Breast epithelium (tissue), 4 donors: ENCODE results near the gene STRBP. TPM values are rescaled to one million over a fixed set of nuclear protein-coding genes. Genes with fewer than 3 reads are reported as not detected.

Experiments
- DNase-seq, 2 donors: peaks; one replicate each; pipeline ENCODE4 v3.0.0-alpha.2; 2019; ENCODE audit warnings: low spot score in 2 of 2
- H3K27ac ChIP-seq, 2 donors: fragments of 200-600 bp; sonication (generic) in 1 of 2; one replicate each; pipeline ENCODE4 v1.5.1; 2016 to 2019; ENCODE audit warnings: mild to moderate bottlenecking in 1 of 2
- H3K27me3 ChIP-seq, 2 donors: fragments of 200-600 bp; sonication (generic) in 1 of 2; one replicate each; pipeline versions ENCODE4 v1.5.1 to v1.6.0; 2017 to 2019; ENCODE audit warnings: control low read depth in 1 of 2, mild to moderate bottlenecking in 1 of 2
- H3K36me3 ChIP-seq: fragments of 200-600 bp; one replicate; pipeline ENCODE4 v1.5.1; 2019
- H3K4me1 ChIP-seq, 2 donors: fragments of 200-600 bp; sonication (generic); one replicate each; pipeline ENCODE4 v1.5.1; 2016 to 2019; ENCODE audit warnings: control low read depth in 1 of 2
- H3K4me3 ChIP-seq, 3 donors: fragments of 200-600 bp; sonication (generic); 1 replicate in 2 of 3; 2 replicates in 1 of 3; pipeline ENCODE4 v1.5.1; 2016 to 2019; ENCODE audit warnings: mild to moderate bottlenecking in 3 of 3, moderate library complexity in 2 of 3
- H3K9me3 ChIP-seq, 2 donors: fragments of 200-600 bp; sonication (generic) in 1 of 2; one replicate each; pipeline ENCODE4 v1.5.1; 2016 to 2019; ENCODE audit warnings: control low read depth in 1 of 2
- CTCF ChIP-seq, 3 donors: fragments of 450-650 bp; IDR thresholded peaks; one replicate each; pipeline ENCODE4 v1.5.1; 2016 to 2017; ENCODE audit warnings: antibody characterized with exemption in 3 of 3, mild to moderate bottlenecking in 3 of 3, moderate library complexity in 3 of 3
- POLR2A ChIP-seq: fragments of 450-650 bp; IDR thresholded peaks from one replicate; pipeline ENCODE4 v1.6.1; 2016; ENCODE audit warnings: antibody characterized with exemption, mild to moderate bottlenecking, moderate library complexity
- POLR2AphosphoS5 ChIP-seq, 3 donors: sonication (generic); formaldehyde crosslinking; IDR thresholded peaks; one replicate each; pipeline ENCODE4 v1.6.1; 2017; ENCODE audit warnings: antibody characterized with exemption in 3 of 3
- intact Hi-C: fragments of 100-400 bp; cut with DNase I; formaldehyde crosslinking; loops from one replicate; pipeline ENCODE4 v1.15.1; 2023; ENCODE audit warnings: low total_unique reads
- total RNA-seq, 3 donors: library from RNA; depleted of rRNA; stranded (reverse); fragments of >200 nt; gene quantifications; one replicate each; pipeline ENCODE4 v1.1.0, GENCODE V29; 2016

Gene STRBP
- total RNA-seq, 3 donors from 2014 or later, result 8.0 to 37.0 (median 22.6) TPM

DNA sequence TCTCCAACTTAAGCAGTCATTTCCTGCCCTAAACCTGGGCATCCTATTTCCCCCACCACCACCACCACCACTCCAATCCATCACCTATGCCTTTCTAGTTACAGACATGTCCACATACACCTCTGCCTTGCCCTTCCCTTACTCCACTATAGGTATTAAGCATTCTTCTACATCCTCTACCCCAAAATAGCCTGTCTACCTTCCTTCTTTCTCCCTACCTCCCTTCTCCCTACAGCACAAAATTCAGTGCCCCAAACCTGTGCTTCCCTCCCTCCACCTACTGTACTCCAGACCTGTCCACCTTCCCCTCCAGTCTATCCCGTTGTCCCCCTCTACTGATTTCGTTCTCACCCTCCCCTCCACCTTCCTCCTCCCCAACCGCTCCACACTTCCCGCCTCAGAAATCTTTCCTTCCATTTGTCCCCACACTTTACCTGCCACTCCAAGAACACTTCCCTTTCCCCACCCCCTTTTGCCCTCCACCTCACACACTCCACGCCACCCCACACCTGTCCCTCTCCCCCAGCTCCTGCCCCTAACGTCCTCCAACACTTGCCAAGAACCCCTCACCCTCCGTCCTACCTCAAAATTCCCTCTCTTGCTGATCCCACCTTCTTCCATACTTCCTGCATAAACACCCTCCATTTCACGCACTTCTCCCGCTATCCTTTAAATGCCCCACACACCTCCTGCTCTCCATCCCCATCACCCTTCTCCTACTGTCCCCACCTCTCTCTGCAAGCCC, 1.6 kb downstream of the STRBP start:
- H3K27me3 ChIP-seq, result no peaks in the 10 kb centered on the region
- no peaks in the 10 kb centered on the region for H3K4me1 ChIP-seq
- TF ChIP-seq POLR2A (no peak), POLR2AphosphoS5 (IDR thresholded peaks at IDR 0.05) (no peak), CTCF (IDR thresholded peaks at IDR 0.05) (no peak)
- no peaks in the 10 kb centered on the region for H3K9me3 ChIP-seq
- DNase-seq, result no peak
- H3K36me3 ChIP-seq, result no peaks in the 10 kb centered on the region
- H3K27ac ChIP-seq, result no peak overlapping the region
- intact Hi-C loops, result no loop called here
- peak overlapping the region in 2 of 3 donors; percentile 78 for H3K4me3 ChIP-seq

DNA sequence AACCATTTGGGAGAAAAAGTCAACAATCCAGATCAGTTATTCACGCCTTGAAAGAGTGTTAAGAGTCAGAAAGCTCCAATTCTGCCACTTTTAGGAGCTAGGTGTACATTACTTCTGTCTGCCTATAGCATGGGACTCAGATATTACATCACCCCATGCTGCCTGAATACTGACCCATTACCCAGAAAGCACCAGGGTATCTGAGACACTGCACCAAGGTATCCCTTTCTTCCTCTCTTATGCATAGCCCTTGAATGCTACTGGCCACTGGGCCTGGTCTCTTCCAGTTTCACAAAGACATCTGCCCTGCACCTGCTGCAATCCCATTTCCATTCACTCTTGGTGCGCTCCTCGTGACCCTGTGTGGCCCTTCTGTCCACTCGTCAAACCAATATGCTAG, 2.6 kb downstream of the STRBP start:
- no peaks in the 10 kb centered on the region for H3K27me3 ChIP-seq
- H3K36me3 ChIP-seq, result no peaks in the 10 kb centered on the region
- no peak for DNase-seq

DNA sequence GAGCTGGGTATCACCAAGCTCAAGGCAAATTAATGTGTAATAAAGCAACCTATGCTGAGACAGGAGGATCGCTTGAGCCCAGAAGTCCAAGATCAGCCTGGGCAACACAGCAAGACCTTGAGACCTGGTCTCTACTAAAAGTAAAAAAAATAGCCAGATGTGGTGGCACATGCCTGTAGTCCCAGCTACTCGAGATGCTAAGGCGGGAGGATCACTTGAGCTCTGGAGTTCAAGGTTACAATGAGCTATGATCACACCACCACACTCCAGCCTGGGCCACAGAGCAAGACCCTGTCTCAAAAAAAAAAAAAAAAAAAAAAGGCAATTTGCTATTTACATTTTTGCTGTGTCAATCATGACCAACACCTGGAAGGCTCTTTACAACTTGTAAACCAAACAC, 5.2 kb downstream of the STRBP start:
- H3K4me1 ChIP-seq, result no peaks in the 10 kb centered on the region
- H3K27me3 ChIP-seq, result no peaks in the 10 kb centered on the region
- DNase-seq, result no peak
- H3K4me3 ChIP-seq, result no peak overlapping the region
- H3K36me3 ChIP-seq, result no peaks in the 10 kb centered on the region
- no peaks in the 10 kb centered on the region for H3K9me3 ChIP-seq
- H3K27ac ChIP-seq, result no peak overlapping the region
- TF ChIP-seq CTCF (IDR thresholded peaks at IDR 0.05), result no peak
- TF ChIP-seq POLR2AphosphoS5 (IDR thresholded peaks at IDR 0.05), result no peak
- no peak for TF ChIP-seq POLR2A
- intact Hi-C loops, result no loop called here

More for the DNA sequence above, 2.6 kb downstream of the STRBP start:
- no peak overlapping the region for H3K4me3 ChIP-seq
- no peaks in the 10 kb centered on the region for H3K4me1 ChIP-seq
- TF ChIP-seq POLR2AphosphoS5 (IDR thresholded peaks at IDR 0.05) (no peak), CTCF (IDR thresholded peaks at IDR 0.05) (no peak), POLR2A (no peak)
- H3K27ac ChIP-seq, result no peak overlapping the region
- H3K9me3 ChIP-seq, result no peaks in the 10 kb centered on the region
- intact Hi-C loops, result no loop called here

- no peak overlapping the region for H3K4me3 ChIP-seq
- H3K27me3 ChIP-seq, result no peaks in the 10 kb centered on the region
- TF ChIP-seq POLR2A (no peak), CTCF (IDR thresholded peaks at IDR 0.05) (no peak), POLR2AphosphoS5 (IDR thresholded peaks at IDR 0.05) (no peak)
- no peaks in the 10 kb centered on the region for H3K4me1 ChIP-seq
- H3K9me3 ChIP-seq, result no peaks in the 10 kb centered on the region
- no peak for DNase-seq
- intact Hi-C loops, result no loop called here
- H3K27ac ChIP-seq, result no peak overlapping the region
- H3K36me3 ChIP-seq, result no peaks in the 10 kb centered on the region
Observed at GRCh38 chr9:123262338-123262737, 6.0 kb downstream of the STRBP start.

DNA sequence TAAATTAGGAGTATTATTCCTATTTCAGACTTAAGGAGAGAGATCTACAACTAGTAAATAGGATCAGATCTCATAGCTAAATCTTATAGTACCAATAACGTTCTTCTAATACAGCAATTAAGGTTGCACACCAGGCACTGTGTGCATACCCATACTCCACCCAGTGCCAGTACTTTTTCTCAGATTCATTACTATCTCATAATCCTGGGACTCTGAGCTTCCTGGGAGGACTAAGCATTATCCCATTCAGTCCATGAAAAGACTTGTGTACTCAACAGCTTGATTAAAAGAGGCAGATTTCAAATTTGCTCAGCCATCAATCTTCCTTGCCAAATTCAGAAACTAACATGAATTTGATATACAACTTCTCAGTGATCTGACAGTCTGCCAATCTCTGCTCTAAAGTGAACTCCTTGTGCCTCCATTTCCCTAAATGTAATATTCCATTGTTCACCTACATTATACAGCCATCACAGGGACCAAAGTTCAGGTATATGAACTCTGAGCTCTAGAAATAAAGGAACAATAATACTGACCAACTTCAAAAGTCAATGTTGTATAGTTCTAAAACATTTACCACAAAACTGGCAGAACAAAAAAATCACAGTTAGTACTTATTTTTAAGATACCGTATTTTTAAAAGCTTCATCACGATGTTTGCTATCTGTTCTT, 7.2 kb downstream of the STRBP start:
- Histone ChIP-seq H3K27ac (no peak overlapping the region), H3K4me1 (no peaks in the 10 kb centered on the region), H3K36me3 (no peaks in the 10 kb centered on the region), H3K4me3 (no peak overlapping the region), H3K9me3 (no peaks in the 10 kb centered on the region), H3K27me3 (no peaks in the 10 kb centered on the region)
- TF ChIP-seq POLR2A (no peak), POLR2AphosphoS5 (IDR thresholded peaks at IDR 0.05) (no peak), CTCF (IDR thresholded peaks at IDR 0.05) (no peak)
- intact Hi-C loops, result no loop called here
- no peak for DNase-seq
